Kidney epithelial cell (primary cell): ENCODE measurements around the gene SORT1. TPM values are rescaled to one million over a fixed set of nuclear protein-coding genes. Genes with fewer than 3 reads are reported as not detected.
A peak's percentile ranks its signal among the peaks of the same experiment; 100 is the strongest.

ENCODE experiments used
- DNase-seq: peaks from one replicate; pipeline ENCODE4 v3.0.0-alpha.2; 2010; ENCODE audit warnings: low read depth
- H3K27me3 ChIP-seq: 2 replicates; pipeline ENCODE4 v1.6.0; 2011; ENCODE audit warnings: low read length; ENCODE audit not compliant: control insufficient read depth, insufficient read depth
- H3K36me3 ChIP-seq: 2 replicates; pipeline ENCODE4 v1.5.1; 2011; ENCODE audit warnings: low read length; ENCODE audit not compliant: control insufficient read depth, insufficient read depth
- H3K4me3 ChIP-seq: 2 replicates; pipeline ENCODE4 v1.5.1; 2011; ENCODE audit warnings: low read depth, mild to moderate bottlenecking, control low read depth, low read length
- total RNA-seq: library from RNA; depleted of rRNA; stranded (reverse); fragments of >200 nt; gene quantifications from 2 replicates; pipeline ENCODE4 v1.2.3, GENCODE V29; 2015
- TF ChIP-seq, protein P1 (sequence below): IDR thresholded peaks from 2 replicates; pipeline ENCODE4 v1.5.1; 2011; ENCODE audit warnings: mild to moderate bottlenecking, moderate library complexity, low read length, control low read depth, inconsistent platforms; ENCODE audit not compliant: insufficient read depth, poor library complexity, severe bottlenecking

The SORT1 gene
- total RNA-seq, 1 donor from 2014 or later: 65.2 TPM

DNA sequence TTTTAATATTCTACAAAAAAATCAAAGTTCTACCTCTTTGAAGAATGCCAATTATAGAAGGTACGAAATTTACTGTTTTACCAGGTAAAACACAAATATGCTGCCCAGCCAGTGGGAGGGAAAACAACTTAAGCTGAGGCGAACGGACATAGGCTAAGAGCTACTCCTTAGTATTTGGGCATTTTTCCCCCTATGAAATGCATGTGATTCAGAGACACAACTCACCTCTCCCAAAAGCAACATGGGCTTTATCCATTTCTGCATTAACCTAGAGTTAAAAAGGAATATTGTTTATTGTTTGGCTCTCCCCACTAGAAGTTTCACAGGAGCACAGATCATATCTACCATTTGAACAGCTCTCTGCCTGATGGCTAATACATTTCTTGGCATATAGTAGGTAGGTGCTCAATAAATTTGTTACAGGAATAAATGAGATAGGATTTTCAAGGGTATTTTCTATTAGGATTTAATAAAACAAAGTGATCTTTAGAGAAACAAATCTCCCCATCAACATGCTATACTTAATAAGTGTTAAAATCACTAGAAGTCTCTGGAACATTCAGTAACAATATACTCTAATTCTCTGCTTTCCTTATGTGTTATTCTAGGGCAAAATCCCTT is 2.4 kb upstream of the SORT1 start:
- Histone ChIP-seq H3K4me3 (no peak overlapping the region), H3K27me3 (no peaks in the 10 kb centered on the region), H3K36me3 (no peaks in the 10 kb centered on the region)
- TF ChIP-seq, protein P1, sequence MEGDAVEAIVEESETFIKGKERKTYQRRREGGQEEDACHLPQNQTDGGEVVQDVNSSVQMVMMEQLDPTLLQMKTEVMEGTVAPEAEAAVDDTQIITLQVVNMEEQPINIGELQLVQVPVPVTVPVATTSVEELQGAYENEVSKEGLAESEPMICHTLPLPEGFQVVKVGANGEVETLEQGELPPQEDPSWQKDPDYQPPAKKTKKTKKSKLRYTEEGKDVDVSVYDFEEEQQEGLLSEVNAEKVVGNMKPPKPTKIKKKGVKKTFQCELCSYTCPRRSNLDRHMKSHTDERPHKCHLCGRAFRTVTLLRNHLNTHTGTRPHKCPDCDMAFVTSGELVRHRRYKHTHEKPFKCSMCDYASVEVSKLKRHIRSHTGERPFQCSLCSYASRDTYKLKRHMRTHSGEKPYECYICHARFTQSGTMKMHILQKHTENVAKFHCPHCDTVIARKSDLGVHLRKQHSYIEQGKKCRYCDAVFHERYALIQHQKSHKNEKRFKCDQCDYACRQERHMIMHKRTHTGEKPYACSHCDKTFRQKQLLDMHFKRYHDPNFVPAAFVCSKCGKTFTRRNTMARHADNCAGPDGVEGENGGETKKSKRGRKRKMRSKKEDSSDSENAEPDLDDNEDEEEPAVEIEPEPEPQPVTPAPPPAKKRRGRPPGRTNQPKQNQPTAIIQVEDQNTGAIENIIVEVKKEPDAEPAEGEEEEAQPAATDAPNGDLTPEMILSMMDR: no peak
- no peak for DNase-seq

DNA sequence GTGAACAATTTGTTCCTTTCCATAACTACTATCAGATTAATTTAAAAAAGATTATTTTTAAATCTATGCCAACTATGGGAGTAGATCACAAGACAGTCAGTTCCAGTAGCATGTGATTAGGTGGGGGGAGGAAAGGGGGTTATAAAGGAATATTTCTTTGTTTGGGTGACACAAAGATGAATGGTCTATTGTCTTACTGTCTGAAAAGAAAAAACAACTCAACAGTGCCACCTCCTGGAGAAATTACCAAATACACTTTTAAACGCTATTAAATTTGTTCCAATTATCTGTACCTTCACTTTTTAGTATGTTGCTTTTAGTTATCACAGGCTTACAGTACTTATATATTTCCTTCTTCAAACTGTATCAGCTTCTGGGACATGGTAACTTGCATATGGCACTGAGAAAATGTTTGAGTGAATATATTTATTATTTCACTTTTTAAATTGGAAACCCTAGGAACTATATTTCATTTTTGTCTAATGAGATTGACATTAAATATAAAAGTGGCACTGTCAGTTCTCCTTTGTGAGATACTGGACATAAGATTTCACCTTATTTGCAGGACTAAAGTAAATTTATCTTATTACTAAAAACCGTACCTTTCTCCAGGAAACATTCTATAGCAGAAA is 1.7 kb upstream of the SORT1 start:
- no peaks in the 10 kb centered on the region for H3K36me3 ChIP-seq
- no peak overlapping the region for H3K4me3 ChIP-seq
- TF ChIP-seq, protein P1: peak; percentile 30
- H3K27me3 ChIP-seq: no peaks in the 10 kb centered on the region
- no peak for DNase-seq

DNA sequence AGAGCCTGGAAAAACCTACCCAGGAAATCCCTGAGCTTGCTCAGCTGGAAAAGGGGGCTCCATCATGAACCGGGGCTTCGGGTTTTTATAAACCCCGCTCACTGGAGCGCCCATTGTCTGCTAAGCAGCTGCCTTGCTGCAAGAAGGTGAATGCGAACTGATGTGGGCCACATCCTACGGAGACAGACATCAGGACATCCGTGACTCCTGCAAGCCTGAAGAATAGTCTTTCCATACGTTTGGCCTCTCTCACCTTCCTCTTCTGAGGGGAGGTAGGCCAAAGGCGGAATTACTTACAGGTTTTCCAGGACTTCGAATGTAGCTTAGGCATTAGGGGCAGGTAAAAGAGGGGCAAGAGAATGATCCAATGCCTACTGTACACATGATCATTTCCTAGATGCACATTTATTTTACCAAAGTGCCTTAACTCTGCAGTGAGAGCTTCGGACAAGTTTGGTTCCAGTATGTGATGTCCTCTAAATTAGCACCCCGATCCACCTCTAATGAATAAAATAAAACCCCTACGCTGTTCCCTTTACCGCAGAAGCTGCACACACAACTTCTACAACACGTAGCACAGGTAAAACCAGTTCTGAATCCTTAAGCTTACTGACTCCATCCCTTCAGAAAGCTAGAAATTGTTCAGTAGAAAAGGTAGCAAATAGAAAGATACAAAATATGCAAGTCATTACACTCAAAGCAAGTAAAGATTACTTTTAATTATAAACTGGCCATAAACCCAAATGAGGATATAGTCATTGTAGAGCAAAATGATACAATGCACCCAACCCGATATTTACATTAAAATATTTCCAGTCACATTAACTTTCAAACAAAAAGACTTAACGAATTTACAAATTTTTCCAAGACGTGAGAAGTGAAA is 866 bp upstream of the SORT1 start:
- Histone ChIP-seq H3K4me3 (peak overlapping the region; percentile 57), H3K27me3 (no peaks in the 10 kb centered on the region), H3K36me3 (no peaks in the 10 kb centered on the region)
- TF ChIP-seq, protein P1: no peak
- no peak for DNase-seq

DNA sequence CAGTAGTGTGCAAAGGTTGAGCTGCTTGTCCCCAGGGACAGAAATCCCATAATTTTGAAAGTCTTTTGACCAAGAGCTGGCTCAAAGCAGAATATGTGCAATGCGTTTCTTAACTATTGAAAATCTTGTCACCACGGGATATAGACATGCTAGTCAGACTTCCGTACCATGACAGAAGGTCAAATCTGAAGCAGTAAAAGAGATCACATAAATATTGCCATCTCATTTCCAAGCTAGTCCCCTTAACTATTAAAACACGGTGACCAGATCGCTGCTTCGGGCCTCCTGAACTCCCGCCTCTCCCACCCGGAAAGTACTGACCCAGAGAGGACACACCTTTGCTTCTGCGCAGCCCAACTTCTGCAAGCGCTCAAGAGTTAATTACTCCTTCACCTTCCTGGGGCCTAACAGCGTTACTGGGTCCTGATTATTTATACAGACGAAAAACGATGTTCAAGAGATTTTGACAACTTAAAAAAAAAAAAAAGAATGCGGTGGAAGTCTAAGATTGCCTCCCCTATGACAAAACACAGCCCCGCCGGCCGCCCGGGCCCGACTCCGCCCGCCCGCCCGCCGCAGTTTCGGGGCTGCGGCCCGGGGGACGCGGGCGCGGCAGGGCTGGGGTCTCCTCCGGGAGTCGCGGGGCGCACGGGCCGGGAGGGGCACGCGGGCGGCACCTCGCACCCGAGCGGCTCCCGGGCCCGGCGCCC is 692 bp downstream of the SORT1 start:
- DNase-seq: no peak
- no peaks in the 10 kb centered on the region for H3K36me3 ChIP-seq
- TF ChIP-seq, protein P1: no peak
- peak overlapping the region; percentile 57 for H3K4me3 ChIP-seq
- no peaks in the 10 kb centered on the region for H3K27me3 ChIP-seq

DNA sequence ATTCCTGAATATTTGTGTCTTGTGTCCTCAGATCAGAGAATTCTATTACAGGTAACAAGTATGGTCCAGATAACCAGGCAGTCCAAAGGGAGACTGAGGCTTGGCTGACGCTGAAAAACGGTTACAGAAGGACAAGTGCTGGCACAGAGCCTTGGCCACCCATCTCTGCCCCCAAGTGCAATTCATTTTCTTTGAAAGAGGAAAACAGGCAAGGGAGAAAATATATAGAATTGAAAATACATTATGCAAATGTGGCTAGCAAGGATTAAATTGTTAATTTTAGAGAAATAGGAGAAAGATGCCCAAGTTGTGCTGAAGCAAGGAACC is 1.2 kb downstream of the SORT1 start:
- H3K27me3 ChIP-seq: no peaks in the 10 kb centered on the region
- TF ChIP-seq, protein P1: no peak
- peak overlapping the region; percentile 57 for H3K4me3 ChIP-seq
- H3K36me3 ChIP-seq: no peaks in the 10 kb centered on the region
- DNase-seq: no peak
